ENCODE data around the gene PHACTR1. TPM values are rescaled to one million over a fixed set of nuclear protein-coding genes. Genes with fewer than 3 reads are reported as not detected.

The PHACTR1 gene
- total and polyA plus RNA-seq, 2 donors (not counting 1 experiment from before 2014, with no cell fraction given) = 0.60 to 1.2 TPM

DNA sequence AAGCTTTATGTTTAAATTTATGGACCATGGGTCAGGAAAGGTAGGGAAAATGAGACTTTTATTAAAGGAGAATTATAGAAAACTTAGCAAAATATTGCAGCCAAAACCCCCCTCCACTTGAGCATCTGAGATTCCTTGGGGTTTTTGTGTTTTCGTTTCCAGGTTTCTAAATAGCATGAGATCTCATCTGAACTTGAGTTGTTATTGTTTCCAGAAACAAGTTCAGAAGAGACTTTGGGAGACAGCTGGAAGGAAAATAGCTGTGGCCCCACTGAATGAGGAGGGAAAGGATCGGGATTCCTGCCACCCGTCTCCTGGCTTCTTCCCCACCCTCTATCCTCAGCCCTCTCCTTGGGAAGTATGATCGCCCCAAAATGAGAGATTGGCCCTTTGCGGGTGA, 536.2 kb downstream of the PHACTR1 start:
- H3K79me2 ChIP-seq (ENCODE audit: control insufficient read depth, insufficient read depth, low read length) = no peaks in the 10 kb centered on the region
- no peak overlapping the region for H3K4me3 ChIP-seq (replicated peaks in 1 of 4; ENCODE audit: control extremely low read depth in 1 of 4, insufficient read depth in 1 of 4, low read depth in 3 of 4, low read length in 4 of 4)
- no peak overlapping the region for H2AFZ ChIP-seq (ENCODE audit: low read length)
- no peak overlapping the region for H3K4me2 ChIP-seq (ENCODE audit: extremely low read depth, insufficient read depth, low read length)
- H3K4me1 ChIP-seq (ENCODE audit: control insufficient read depth, extremely low read depth, insufficient read depth, low read length) = no peaks in the 10 kb centered on the region
- no peak overlapping the region for H3K9ac ChIP-seq (ENCODE audit: insufficient read depth, low read length)
- no peaks in the 10 kb centered on the region for H4K20me1 ChIP-seq (ENCODE audit: control insufficient read depth, extremely low read depth, insufficient read depth, low read length)
- H3K27me3 ChIP-seq (ENCODE audit: control insufficient read depth, insufficient read depth, low read length) = no peaks in the 10 kb centered on the region
- no peaks in the 10 kb centered on the region for H3K9me3 ChIP-seq (ENCODE audit: control insufficient read depth, insufficient read depth, low read depth, low read length)
- H3K27ac ChIP-seq (ENCODE audit: insufficient read depth, low read length) = no peak overlapping the region
- DNase-seq (ENCODE audit: low read depth in 2 of 2) = no peak
- H3K36me3 ChIP-seq (ENCODE audit: control insufficient read depth, insufficient read depth, low read length) = no peaks in the 10 kb centered on the region
- no peak for TF ChIP-seq EZH2 (IDR thresholded peaks at IDR 0.05; ENCODE audit: low read length, missing control alignments)
- TF ChIP-seq, protein P1, sequence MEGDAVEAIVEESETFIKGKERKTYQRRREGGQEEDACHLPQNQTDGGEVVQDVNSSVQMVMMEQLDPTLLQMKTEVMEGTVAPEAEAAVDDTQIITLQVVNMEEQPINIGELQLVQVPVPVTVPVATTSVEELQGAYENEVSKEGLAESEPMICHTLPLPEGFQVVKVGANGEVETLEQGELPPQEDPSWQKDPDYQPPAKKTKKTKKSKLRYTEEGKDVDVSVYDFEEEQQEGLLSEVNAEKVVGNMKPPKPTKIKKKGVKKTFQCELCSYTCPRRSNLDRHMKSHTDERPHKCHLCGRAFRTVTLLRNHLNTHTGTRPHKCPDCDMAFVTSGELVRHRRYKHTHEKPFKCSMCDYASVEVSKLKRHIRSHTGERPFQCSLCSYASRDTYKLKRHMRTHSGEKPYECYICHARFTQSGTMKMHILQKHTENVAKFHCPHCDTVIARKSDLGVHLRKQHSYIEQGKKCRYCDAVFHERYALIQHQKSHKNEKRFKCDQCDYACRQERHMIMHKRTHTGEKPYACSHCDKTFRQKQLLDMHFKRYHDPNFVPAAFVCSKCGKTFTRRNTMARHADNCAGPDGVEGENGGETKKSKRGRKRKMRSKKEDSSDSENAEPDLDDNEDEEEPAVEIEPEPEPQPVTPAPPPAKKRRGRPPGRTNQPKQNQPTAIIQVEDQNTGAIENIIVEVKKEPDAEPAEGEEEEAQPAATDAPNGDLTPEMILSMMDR (conservative IDR thresholded peaks at IDR 0.05 in 1 of 2, IDR thresholded peaks at IDR 0.05 in 1 of 2; ENCODE audit: low read depth in 1 of 2, low read length in 2 of 2) = no peak

DNA sequence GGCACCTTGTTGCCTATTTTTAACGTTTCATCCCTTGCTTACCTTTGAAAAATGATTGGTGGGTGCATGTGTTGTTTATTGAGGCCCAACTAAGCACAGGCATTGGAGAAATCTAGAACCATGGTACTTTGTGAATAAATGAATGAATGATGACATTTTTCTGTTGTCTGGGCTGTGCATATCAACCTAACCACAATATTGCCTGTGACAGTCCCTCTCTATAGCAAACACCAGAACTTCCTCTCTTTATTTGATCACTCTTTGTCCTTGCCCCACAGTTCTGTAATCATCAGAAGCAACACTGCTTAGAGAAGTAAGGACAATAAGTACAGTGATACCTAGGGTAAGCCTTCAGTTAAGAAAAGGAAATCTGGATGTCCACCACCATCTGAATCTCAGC, 536.7 kb downstream of the PHACTR1 start:
- TF ChIP-seq, protein P1 (conservative IDR thresholded peaks at IDR 0.05 in 1 of 2, IDR thresholded peaks at IDR 0.05 in 1 of 2; ENCODE audit: low read depth in 1 of 2, low read length in 2 of 2) = no peak
- no peak for TF ChIP-seq EZH2 (IDR thresholded peaks at IDR 0.05; ENCODE audit: low read length, missing control alignments)
- Histone ChIP-seq H3K36me3 (ENCODE audit: control insufficient read depth, insufficient read depth, low read length) (no peaks in the 10 kb centered on the region), H3K9ac (ENCODE audit: insufficient read depth, low read length) (no peak overlapping the region), H3K4me3 (replicated peaks in 1 of 4; ENCODE audit: control extremely low read depth in 1 of 4, insufficient read depth in 1 of 4, low read depth in 3 of 4, low read length in 4 of 4) (no peak overlapping the region), H3K4me2 (ENCODE audit: extremely low read depth, insufficient read depth, low read length) (no peak overlapping the region), H2AFZ (ENCODE audit: low read length) (no peak overlapping the region), H3K27me3 (ENCODE audit: control insufficient read depth, insufficient read depth, low read length) (no peaks in the 10 kb centered on the region), H3K27ac (ENCODE audit: insufficient read depth, low read length) (no peak overlapping the region), H3K79me2 (ENCODE audit: control insufficient read depth, insufficient read depth, low read length) (no peaks in the 10 kb centered on the region), H4K20me1 (ENCODE audit: control insufficient read depth, extremely low read depth, insufficient read depth, low read length) (no peaks in the 10 kb centered on the region), H3K9me3 (ENCODE audit: control insufficient read depth, insufficient read depth, low read depth, low read length) (no peaks in the 10 kb centered on the region), H3K4me1 (ENCODE audit: control insufficient read depth, extremely low read depth, insufficient read depth, low read length) (no peaks in the 10 kb centered on the region)
- DNase-seq (ENCODE audit: low read depth in 2 of 2) = no peak

DNA sequence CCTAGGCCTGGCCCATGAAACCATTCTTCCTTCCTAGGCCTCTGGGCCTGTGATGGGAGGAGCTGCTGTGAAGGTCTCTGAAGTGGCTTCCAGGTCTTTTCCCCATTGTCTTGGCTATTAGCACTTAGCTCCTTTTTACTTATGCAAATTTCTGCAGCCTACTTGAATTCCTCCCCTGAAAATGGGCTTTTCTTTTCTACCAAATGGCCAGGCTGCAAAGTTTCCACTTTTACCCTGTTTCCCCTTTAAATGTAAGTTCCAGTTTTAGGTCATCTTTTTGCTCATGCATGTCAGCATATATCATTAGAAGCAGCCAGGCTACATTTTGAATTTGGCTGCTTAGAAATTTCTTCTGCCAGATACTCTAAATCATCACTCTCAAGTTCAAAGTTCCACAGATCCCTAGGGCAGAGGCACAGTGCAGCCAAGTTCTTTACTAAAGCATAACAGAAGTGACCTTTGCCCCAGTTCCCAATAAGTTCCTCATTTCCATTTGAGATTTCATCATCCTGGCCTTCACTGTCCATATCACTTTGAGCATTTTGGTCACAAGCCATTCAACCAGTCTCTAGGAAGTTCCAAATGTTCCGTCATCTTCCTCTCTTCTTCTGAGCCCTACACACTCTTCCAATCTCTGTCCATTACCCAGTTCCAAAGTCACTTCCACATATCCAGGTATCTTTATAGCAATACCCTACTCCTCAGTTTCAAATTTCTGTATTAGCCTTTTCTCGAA, 539.9 kb downstream of the PHACTR1 start:
- DNase-seq (ENCODE audit: low read depth in 2 of 2) = peak in 1 of 2 donors; percentile 57
- Histone ChIP-seq H3K4me1 (ENCODE audit: control insufficient read depth, extremely low read depth, insufficient read depth, low read length) (no peaks in the 10 kb centered on the region), H3K4me2 (ENCODE audit: extremely low read depth, insufficient read depth, low read length) (no peak overlapping the region), H3K27ac (ENCODE audit: insufficient read depth, low read length) (no peak overlapping the region), H2AFZ (ENCODE audit: low read length) (no peak overlapping the region), H3K79me2 (ENCODE audit: control insufficient read depth, insufficient read depth, low read length) (no peaks in the 10 kb centered on the region), H3K27me3 (ENCODE audit: control insufficient read depth, insufficient read depth, low read length) (no peaks in the 10 kb centered on the region), H3K9me3 (ENCODE audit: control insufficient read depth, insufficient read depth, low read depth, low read length) (no peaks in the 10 kb centered on the region), H4K20me1 (ENCODE audit: control insufficient read depth, extremely low read depth, insufficient read depth, low read length) (no peaks in the 10 kb centered on the region), H3K36me3 (ENCODE audit: control insufficient read depth, insufficient read depth, low read length) (no peaks in the 10 kb centered on the region), H3K4me3 (replicated peaks in 1 of 4; ENCODE audit: control extremely low read depth in 1 of 4, insufficient read depth in 1 of 4, low read depth in 3 of 4, low read length in 4 of 4) (no peak overlapping the region), H3K9ac (ENCODE audit: insufficient read depth, low read length) (no peak overlapping the region)
- TF ChIP-seq EZH2 (IDR thresholded peaks at IDR 0.05; ENCODE audit: low read length, missing control alignments) = no peak
- TF ChIP-seq, protein P1 (conservative IDR thresholded peaks at IDR 0.05 in 1 of 2, IDR thresholded peaks at IDR 0.05 in 1 of 2; ENCODE audit: low read depth in 1 of 2, low read length in 2 of 2) = no peak

All from fibroblast of lung (primary cell).